ENCODE measurements around the gene MRPL55. TPM values are rescaled to one million over a fixed set of nuclear protein-coding genes. Genes with fewer than 3 reads are reported as not detected.

Gene MRPL55
- total and polyA plus RNA-seq, 2 of the 13 experiments (the other 11 are each of a cell fraction or from before 2014, with no cell fraction given): 58.6 to 92.9 TPM

DNA sequence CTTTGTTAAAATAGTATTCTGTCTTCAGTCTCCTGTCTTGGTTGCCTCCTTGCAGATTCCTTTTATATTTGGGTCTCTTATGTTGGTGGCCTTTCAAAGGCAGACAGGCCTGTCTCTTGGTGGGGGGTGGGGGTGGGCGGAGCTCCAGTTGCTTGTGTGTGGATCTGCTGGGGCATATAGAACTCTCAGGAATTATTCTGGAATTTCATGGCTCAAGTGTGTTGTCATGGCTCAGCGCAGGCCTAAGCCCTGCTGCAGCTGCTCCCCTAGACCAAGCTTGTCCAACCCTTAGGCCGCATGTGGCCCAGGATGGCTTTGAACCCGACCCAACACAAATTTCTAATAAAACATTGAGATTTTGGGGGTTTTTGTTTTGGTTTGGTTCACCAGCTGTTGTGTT lies 13.9 kb downstream of the MRPL55 start:
- 98% methylated on average over 4 of the region's 4 CpGs for WGBS (ENCODE audit: low lambda C conversion rate)
- Histone ChIP-seq H3K4me2 (ENCODE audit: low read depth, low read length) (no peak overlapping the region), H3K4me1 (ENCODE audit: insufficient read depth, low read length) (peaks cover 17% of the 10 kb centered on the region), H3K27me3 (ENCODE audit: control insufficient read depth in 1 of 2, insufficient read depth in 2 of 2, low read length in 2 of 2) (no peaks in the 10 kb centered on the region), H3K36me3 (replicated peaks in 1 of 2; ENCODE audit: control insufficient read depth in 1 of 2, insufficient read depth in 2 of 2, low read length in 2 of 2) (peaks cover 23 to 74% of the 10 kb centered on the region in 2 experiments; a peak in 4 of 5 replicates), H3K9ac (ENCODE audit: insufficient read depth, low read depth, low read length) (no peak overlapping the region), H4K20me1 (ENCODE audit: insufficient read depth, low read length) (peaks cover 97% of the 10 kb centered on the region), H2AFZ (ENCODE audit: low read length) (no peak overlapping the region), H3K4me3 (replicated peaks in 1 of 3; ENCODE audit: insufficient read depth in 1 of 3, low read depth in 2 of 3, low read length in 3 of 3) (no peak overlapping the region), H3K79me2 (ENCODE audit: insufficient read depth, low read length) (peaks cover 80% of the 10 kb centered on the region), H3K27ac (ENCODE audit: extremely low read length, insufficient read depth, low read length) (no peak overlapping the region), H3K9me3 (ENCODE audit: low read length) (peaks cover 26% of the 10 kb centered on the region)
- ChIA-PET CTCF (ENCODE audit: low intra/inter-chr PET ratio, low total read pairs) (no interaction called here), POLR2A (interaction anchor here (0.6 kb wide), 1 partner anchor 11 kb away, joined by 3 read pairs; no protein-coding TSS in a partner anchor)
- FAIRE-seq (no peak), DNase-seq (ENCODE audit: low spot score) (no peak), ATAC-seq (no peak)
- intact Hi-C loops (cut with micrococcal nuclease; ENCODE audit: unreplicated experiment): no loop called here
- BruUV-seq (replicated peaks): no TSS peak
- in situ Hi-C loops (cut with HindIII; ENCODE audit: extremely low pct_ligation_motif_present, low pct_unique_long_range_greater_than_20kb): no loop called here
- TF ChIP-seq ZFP41 (CRISPR knock-in tag; IDR thresholded peaks at IDR 0.05; ENCODE audit: borderline replicate concordance): no peak
- TF ChIP-seq ZNF121 (CRISPR knock-in tag; IDR thresholded peaks at IDR 0.05): no peak
- no peak for TF ChIP-seq NFE2L1 (CRISPR knock-in tag; IDR thresholded peaks at IDR 0.05; ENCODE audit: borderline replicate concordance)
- no peak for TF ChIP-seq ZNF33A (CRISPR knock-in tag; IDR thresholded peaks at IDR 0.05; ENCODE audit: borderline replicate concordance)
- TF ChIP-seq, protein P1, sequence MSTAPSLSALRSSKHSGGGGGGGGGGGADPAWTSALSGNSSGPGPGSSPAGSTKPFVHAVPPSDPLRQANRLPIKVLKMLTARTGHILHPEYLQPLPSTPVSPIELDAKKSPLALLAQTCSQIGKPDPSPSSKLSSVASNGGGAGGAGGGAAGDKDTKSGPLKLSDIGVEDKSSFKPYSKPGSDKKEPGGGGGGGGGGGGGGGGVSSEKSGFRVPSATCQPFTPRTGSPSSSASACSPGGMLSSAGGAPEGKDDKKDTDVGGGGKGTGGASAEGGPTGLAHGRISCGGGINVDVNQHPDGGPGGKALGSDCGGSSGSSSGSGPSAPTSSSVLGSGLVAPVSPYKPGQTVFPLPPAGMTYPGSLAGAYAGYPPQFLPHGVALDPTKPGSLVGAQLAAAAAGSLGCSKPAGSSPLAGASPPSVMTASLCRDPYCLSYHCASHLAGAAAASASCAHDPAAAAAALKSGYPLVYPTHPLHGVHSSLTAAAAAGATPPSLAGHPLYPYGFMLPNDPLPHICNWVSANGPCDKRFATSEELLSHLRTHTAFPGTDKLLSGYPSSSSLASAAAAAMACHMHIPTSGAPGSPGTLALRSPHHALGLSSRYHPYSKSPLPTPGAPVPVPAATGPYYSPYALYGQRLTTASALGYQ (CRISPR knock-in tag; IDR thresholded peaks at IDR 0.05): no peak
- TF ChIP-seq ZNF274 (CRISPR knock-in tag; IDR thresholded peaks at IDR 0.05): no peak
- no peak for TF ChIP-seq AGO2 (optimal IDR thresholded peaks at IDR 0.05; ENCODE audit: low read depth, low read length)
- TF ChIP-seq, protein P2, sequence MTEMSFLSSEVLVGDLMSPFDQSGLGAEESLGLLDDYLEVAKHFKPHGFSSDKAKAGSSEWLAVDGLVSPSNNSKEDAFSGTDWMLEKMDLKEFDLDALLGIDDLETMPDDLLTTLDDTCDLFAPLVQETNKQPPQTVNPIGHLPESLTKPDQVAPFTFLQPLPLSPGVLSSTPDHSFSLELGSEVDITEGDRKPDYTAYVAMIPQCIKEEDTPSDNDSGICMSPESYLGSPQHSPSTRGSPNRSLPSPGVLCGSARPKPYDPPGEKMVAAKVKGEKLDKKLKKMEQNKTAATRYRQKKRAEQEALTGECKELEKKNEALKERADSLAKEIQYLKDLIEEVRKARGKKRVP (CRISPR knock-in tag; IDR thresholded peaks at IDR 0.05): no peak
- TF ChIP-seq, protein P3, sequence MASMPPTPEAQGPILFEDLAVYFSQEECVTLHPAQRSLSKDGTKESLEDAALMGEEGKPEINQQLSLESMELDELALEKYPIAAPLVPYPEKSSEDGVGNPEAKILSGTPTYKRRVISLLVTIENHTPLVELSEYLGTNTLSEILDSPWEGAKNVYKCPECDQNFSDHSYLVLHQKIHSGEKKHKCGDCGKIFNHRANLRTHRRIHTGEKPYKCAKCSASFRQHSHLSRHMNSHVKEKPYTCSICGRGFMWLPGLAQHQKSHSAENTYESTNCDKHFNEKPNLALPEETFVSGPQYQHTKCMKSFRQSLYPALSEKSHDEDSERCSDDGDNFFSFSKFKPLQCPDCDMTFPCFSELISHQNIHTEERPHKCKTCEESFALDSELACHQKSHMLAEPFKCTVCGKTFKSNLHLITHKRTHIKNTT (CRISPR knock-in tag; IDR thresholded peaks at IDR 0.05): no peak
- TF ChIP-seq, protein P4, sequence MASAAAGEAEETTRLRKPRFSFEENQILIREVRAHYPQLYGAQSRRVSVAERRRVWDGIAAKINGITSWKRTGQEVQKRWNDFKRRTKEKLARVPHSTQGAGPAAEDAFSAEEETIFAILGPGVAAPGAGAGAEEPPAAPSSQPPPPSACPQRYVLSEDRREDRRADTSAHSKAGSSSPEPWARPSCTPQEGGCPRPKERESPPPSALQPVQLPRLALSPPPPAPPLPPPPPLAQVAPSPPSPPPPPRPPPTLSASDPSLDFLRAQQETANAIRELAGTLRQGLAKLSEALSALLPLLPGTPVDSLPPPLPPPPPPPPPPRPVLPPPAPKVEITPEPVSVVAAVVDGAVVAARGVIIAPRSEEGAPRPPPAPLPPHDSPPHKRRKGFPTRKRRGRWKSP (CRISPR knock-in tag; IDR thresholded peaks at IDR 0.05): no peak
- TF ChIP-seq SRSF1 (optimal IDR thresholded peaks at IDR 0.05; ENCODE audit: low read depth, low read length): no peak
- no peak for TF ChIP-seq ZNF619 (CRISPR knock-in tag; IDR thresholded peaks at IDR 0.05)
- no peak for TF ChIP-seq ZKSCAN1 (IDR thresholded peaks at IDR 0.05; ENCODE audit: low read length)
- no peak for TF ChIP-seq ZNF263 (CRISPR knock-in tag; IDR thresholded peaks at IDR 0.05)
- TF ChIP-seq, protein P5, sequence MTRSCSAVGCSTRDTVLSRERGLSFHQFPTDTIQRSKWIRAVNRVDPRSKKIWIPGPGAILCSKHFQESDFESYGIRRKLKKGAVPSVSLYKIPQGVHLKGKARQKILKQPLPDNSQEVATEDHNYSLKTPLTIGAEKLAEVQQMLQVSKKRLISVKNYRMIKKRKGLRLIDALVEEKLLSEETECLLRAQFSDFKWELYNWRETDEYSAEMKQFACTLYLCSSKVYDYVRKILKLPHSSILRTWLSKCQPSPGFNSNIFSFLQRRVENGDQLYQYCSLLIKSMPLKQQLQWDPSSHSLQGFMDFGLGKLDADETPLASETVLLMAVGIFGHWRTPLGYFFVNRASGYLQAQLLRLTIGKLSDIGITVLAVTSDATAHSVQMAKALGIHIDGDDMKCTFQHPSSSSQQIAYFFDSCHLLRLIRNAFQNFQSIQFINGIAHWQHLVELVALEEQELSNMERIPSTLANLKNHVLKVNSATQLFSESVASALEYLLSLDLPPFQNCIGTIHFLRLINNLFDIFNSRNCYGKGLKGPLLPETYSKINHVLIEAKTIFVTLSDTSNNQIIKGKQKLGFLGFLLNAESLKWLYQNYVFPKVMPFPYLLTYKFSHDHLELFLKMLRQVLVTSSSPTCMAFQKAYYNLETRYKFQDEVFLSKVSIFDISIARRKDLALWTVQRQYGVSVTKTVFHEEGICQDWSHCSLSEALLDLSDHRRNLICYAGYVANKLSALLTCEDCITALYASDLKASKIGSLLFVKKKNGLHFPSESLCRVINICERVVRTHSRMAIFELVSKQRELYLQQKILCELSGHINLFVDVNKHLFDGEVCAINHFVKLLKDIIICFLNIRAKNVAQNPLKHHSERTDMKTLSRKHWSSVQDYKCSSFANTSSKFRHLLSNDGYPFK (CRISPR knock-in tag; IDR thresholded peaks at IDR 0.05; ENCODE audit: borderline replicate concordance): no peak
- TF ChIP-seq SNAI1 (CRISPR knock-in tag; IDR thresholded peaks at IDR 0.05; ENCODE audit: borderline replicate concordance): no peak
- no peak for TF ChIP-seq SSRP1 (CRISPR knock-in tag; IDR thresholded peaks at IDR 0.05)
- no peak for TF ChIP-seq TBX3 (IDR thresholded peaks at IDR 0.05; ENCODE audit: borderline replicate concordance)

Data from HepG2 (cell line).